Measurements from ENCODE around the gene PFKFB2.

The PFKFB2 gene
- 6.2 reads per million, percentile 23 among the genes with 10 or more reads in this experiment for total RNA-seq

DNA sequence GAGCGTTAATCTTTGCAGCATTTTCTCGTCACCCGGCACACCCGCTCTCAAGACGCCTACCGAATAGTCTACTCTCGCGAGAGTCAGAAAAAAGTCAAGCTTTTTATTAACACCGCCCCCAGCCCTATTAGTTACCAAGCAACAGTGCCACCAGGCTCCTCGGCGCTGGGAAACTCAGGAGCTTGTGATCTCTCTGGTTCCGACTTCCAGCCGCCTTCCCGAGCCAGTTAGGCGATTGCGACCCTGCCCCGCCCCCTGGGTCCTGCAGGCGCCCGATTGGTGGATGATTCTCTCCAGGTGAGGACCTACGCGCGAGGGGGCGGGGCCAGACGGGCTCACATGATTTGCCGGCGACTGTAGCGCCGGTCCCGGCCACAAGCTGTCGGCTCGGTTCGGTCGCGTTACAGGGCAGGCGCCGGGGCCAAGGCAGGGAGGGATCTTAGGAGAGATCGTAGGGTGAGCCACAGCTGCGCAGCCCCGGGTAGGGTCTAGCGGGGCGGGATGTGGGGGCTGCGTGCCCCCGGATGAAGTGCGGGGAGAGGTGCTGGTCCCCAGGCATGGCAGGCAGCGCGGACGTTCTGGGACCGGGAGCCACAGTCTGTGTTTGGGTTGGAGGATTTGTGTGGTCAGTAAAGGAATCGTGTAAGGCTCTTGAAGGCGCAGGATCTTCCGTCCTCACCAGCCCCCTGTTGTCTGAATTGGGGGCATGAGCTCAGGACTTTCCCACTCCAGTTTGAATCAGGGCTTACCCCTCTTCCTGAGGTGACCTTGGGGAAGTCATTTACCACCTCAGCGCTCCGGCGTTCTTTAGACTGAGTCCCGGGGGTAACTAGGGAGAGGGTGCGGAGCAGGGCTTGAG is at the start of gene PFKFB2:
TSS of gene PFKFB2 (plus strand) at position 365 of the 859 bp plus-strand sequence. CDS start 1,443 bp downstream, outside the sequence.
- DNase-seq, result peak; percentile 93

- DNase-seq, result peak; percentile 19
Observed at GRCh38 chr1:207004931-207005830, 47.9 kb upstream of the PFKFB2 start.

DNA sequence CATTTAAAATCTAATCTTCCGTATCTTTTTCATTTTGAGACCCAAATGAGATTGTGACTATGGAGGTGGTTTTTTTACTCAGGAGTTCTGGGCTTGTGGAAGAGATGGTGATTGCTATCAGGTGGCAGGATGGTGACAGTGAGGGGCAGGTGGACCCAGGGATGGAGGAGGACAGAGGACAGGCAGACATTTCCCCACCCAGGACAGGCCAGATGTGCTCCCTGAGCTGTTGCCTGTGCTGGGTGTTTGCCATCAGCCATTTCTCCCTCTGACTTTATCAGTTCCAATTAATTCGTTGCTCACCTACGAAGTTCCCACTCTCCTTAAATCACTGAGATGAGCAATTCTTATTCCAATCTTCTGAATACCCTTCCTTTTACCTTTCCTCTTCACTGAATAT is 47.0 kb upstream of the PFKFB2 start:
- no peak for DNase-seq

- DNase-seq, result no peak
Observed at GRCh38 chr1:207006914-207007313, 46.2 kb upstream of the PFKFB2 start.

- DNase-seq, result no peak
Observed at GRCh38 chr1:207007352-207008033, 45.6 kb upstream of the PFKFB2 start.

DNA sequence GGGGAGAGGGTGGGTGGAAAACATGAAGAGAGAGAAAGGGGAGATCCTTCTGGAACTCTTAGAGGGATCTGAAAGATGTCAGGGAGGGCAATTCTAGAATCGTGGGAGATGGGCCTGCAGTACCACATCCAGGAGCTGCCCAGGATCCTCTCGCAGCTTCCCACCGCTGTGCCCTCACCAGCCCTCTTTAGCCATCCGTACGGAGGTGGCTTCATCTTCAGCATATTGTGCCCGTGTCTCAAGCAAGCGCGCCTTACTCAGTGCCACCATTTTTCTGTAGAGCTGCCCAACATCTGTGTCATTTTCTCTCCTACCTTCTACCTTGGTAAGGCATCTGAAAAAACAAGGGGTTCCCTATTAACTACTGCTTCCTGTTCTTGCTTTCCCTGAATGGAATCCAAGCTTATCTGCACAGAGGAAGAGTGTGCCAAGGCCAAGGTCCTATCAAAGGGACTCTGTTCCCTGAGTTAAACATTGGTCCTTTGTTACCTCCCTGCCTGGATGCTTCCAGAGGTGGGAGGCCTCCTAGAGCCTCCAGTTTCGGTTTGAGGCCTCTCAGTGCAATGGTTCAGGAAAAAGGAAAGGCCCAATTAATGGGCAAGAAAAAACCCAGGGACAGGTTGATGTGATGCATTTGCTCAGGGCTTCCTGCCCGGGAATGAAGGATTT is 43.8 kb upstream of the PFKFB2 start:
- DNase-seq, result no peak

DNA sequence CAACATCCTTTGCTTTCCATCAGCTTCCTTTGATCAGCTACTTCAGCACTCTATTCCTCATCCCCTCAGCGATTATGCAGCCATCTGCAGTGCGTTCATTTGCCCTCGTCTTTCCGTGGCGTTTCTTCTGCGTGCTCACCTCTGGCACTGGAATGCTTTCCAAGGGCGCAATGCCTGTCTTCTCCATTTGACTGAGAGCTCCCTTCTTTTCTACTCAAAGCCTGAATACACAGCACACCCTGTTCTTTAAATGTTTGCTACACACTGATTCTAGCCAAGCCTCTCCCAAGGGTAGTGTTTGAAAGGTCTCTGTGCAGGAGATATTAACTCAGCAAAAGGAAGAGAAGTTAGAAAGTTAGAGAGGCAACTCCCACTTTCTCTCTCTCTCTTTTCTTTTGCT is 43.1 kb upstream of the PFKFB2 start:
- no peak for DNase-seq

GRCh38 chr1:207010726-207011125 is 42.3 kb upstream of the PFKFB2 start:
- DNase-seq, result no peak

GRCh38 chr1:207013321-207014085 is 39.6 kb upstream of the PFKFB2 start:
- no peak for DNase-seq

DNA sequence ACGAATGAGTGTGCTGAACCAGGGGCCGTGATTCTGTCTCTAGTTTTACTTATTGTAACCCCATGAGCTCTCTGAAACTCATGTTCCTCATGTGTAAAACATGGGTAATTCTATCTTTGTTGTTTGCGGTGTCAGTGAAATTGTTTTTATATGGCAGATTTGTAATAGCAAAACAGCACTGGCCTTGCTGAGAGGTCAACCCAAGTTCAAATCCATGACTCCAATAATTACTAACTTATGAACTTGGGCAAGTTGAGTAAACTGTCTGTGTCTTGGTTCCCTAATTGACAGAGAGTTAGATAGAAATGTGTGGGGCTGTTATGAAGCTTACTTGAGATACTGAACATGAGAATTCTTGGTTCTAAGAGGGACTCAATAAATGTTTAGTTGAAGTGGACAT is 38.3 kb upstream of the PFKFB2 start:
- no peak for DNase-seq

DNA sequence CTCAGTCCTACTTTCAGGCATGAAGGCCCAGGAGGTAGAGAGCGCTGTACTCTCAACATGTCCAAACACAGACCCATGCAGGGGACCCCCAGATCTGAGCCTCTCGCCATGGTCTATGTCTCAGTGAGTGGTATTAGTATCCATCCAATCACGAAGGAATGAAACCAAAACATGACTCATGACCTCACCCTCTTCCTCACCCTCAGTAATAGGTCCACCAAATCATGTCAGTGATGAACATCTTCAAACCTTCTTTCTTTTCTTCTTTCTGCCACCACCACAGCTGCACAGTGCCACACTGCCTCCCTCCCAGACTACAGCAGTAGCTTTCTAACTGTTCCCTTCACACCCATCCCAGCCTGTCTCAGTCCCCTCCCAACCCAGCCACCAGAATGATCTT is 37.3 kb upstream of the PFKFB2 start:
- no peak for DNase-seq

DNA sequence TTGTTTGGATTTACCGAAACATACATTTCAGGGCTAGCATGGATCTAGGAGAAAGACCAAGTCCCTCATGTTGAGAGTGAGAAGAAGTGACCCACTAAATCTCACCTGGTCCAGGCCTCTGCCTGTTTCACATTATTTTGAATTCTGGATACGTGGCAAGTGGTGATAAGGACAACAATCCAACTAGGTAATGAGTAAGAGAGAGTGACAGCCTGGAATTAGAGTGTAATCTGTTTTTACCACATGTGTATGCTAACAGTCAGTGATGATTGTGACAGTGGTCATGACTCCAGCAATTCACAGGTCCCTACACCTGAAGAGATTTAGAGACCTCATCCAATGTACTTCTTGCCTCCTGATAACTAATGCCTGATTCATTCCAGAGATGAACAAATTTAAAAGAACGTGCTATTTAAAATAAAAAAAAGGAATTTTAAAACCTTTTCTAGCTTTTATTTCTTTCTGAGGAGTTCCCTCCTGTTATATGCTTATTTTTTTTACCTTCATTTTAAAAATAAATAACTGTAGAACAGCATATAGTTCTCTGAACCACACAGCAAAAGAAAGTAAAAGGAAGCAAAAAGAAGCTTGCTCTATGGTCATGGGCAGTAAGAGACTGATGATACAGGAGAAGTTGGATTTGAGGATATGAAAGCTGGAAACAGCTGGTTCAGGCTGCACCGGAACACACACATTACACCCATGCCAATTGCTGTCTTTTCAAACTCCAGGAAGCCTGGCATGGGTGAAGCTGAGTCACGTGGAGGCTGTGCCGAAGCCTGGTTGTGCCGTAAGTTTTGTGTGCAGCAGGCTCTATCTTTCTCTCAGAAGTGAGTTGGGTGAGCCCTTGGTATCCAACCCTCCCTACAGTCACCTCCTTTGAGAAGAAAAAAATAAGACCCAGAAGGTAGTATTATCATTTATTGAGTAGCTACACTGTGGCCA is 35.2 kb upstream of the PFKFB2 start:
- no peak for DNase-seq

DNA sequence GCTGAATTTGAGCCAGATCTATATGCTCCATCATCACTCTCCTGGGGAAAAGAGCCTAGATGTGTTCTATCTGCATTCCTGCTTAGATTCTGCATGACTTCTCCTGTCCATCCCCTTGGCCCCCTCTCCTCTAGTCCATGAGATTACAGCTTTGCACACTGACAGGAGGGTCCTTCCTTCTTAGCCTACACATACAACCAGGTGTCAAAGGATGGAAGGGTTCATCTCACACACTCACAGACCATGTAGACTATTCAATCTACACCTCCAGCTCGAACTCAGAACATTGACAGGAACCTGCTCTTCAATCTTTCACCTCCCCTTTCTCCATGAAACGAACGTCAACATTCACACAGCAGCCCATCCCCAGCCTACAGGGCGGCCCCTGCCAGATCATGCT is 34.4 kb upstream of the PFKFB2 start:
- no peak for DNase-seq

GRCh38 chr1:207019161-207019560 is 33.9 kb upstream of the PFKFB2 start:
- DNase-seq, result no peak

DNA sequence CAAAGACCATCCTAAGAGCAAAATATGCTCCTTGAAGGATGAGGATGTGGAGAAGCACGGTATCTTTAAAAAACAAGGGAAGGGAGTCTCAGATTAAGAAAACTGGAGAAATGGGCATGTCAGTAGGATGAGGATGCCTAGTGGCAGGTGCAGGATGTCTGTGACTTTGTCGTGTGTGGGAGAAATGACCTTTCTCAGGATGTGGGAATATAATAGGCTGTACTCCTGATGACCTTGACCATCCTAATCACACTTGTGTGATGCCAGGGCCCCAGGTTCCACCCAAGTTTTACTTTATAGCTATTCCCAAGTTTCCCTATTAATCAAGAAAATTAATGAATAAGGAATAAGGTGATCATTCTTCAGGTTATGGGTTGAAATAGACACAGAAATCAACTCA is 33.4 kb upstream of the PFKFB2 start:
- no peak for DNase-seq

GRCh38 chr1:207020065-207020708 is 32.9 kb upstream of the PFKFB2 start:
- DNase-seq, result no peak

GRCh38 chr1:207020709-207021107 is 32.4 kb upstream of the PFKFB2 start:
- no peak for DNase-seq

DNA sequence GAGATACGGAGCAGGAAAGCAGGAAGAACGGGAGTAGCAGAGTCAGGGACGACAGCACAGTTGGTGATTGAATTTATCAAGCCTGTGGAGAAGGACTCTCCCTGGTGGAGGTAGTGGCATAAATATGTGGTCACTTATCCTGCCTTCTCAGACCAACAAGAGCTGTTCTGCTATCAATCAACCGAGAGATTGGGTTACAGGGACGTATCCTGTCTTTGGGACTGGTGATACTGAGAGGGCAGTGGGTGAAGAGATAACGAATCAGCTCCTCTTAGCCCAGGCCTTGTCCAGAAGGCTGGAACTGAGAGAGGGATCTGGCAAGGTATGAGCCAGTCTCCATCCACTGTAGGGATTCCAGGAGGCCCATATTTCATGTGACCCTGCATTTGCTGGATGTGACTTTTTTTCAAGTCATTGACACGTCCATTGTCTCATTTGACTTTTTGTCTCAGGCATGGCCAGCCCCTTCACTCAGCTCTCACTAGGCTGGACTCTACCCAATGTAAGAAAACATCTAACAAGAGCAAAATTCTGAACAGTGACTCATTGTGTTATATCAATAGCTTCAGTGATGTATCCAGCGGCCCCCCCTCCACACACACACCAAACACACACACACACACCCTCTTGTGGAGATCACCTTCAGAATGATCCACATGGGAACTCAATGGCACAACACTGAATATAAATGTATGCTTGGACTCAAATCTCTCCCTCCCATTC is 31.8 kb upstream of the PFKFB2 start:
- DNase-seq, result no peak

GRCh38 chr1:207021876-207022596 is 31.0 kb upstream of the PFKFB2 start:
- no peak for DNase-seq

Data from effector CD4-positive, alpha-beta T cell (primary cell).